GM21390 (cell line): ENCODE data around the gene IER2.
"Not testable (repeated sequence)": the region's sequence is repeated elsewhere in the genome, so short reads cannot be mapped to it uniquely, and the experiment has no call there.

ENCODE experiments used
- ATAC-seq: cut with Tn5 transposase; IDR thresholded peaks from one replicate; pipeline ENCODE4 v1.9.1; 2021; ENCODE audit not compliant: unreplicated experiment

Gene IER2

GRCh38 chr19:13138171-13138915, 11.9 kb upstream of the IER2 start:
- ATAC-seq: no peak

GRCh38 chr19:13138916-13139198, 11.4 kb upstream of the IER2 start:
- no peak for ATAC-seq

DNA sequence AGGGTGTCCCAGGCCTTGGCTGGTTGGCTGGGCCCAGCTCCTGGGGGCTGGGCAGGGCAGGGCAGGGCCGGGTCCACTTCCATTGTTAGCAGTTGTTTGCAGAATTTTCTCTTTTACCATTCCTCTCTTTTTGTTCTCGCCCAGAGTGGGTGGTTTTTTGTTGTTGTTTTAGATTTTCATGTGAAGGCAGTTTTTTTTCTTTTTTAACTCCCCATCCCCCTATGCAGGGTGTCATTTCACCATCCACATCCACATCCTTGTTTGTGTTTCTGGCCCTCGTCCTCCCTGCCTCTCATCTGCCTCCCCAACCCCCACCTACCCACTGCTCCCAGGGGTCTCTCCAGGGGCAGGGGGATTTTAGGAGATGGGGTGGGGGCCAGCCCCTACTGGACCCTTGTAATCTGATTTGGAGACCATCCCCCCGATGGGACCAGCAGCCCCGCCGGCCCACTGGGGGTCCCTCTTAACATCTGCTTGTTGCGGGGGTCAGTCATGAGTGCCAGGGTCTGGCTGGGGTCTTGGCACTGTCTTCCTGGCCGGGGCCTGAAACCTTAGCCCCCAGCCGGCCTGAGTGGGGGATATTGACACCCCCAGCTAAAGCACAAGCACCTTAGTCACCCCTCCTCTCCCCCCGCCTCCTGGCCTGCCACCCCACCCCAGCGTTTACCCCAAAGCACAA, 10.4 kb upstream of the IER2 start:
- no peak for ATAC-seq

- ATAC-seq: no peak
These were observed 3.2 kb upstream of the IER2 start for GRCh38 chr19:13146763-13147563.

DNA sequence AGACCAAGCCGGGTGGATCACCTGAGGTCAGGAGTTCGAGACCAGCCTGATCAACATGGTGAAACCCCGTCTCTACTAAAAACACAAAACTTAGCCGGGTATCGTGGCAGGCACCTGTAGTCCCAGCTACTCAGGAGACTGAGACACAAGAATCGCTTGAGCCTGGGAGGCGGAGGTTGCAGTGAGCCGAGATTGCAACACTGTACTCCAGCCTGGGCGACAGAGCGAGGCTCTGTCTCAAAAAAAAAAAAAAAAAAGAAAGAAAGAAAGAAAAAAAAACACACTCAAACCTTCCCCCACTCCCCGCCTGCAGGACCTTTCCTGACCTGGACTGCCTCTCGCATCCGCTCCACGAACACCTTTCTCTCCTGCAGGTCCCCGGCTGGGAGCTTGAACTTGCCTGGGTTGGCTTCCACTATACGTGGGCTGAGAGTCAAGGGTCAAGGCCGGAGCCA, 1.0 kb upstream of the IER2 start:
- not testable (repeated sequence) for ATAC-seq

GRCh38 chr19:13149628-13150186, 504 bp upstream of the IER2 start:
- peak; percentile 0 for ATAC-seq

- ATAC-seq: no peak
These were observed 857 bp downstream of the IER2 start for GRCh38 chr19:13150931-13151604.

DNA sequence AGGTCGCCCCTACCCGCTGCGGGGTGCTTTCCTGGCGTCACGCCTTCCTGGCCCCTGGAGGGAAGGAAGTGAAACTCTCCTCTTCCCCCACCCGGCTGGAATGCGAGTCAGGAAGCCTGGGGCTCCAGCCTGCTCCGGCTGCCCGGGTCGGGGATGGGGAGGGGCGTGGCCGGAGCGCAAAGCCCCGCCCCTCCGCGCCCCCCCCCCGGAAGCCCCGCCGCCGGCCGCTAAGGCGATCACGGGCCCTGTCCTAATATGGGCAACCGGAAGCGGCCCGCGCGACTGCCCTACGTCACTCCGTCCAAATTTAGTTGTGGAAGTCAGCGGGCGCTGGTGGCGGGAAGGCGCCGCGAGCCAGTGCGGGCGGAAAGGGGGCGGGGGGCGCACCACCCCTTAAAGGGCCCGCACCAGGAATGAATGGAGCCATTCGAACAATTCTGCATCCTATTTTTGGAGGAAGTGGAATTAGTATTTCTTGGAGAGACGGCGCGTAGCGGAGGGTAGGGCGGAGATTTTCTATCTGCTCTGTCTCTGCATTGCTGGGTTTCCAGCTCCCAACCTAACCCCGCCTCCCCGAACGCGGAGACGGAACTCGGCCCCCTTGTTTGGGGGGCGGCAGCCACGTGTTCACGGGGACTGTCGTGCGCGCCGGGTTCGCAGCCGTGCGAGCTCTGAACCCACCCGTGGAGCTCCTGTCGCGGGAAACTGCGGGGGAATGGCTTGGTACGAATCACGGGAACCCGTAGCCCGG, 1.6 kb downstream of the IER2 start:
- ATAC-seq: peak; percentile 31

DNA sequence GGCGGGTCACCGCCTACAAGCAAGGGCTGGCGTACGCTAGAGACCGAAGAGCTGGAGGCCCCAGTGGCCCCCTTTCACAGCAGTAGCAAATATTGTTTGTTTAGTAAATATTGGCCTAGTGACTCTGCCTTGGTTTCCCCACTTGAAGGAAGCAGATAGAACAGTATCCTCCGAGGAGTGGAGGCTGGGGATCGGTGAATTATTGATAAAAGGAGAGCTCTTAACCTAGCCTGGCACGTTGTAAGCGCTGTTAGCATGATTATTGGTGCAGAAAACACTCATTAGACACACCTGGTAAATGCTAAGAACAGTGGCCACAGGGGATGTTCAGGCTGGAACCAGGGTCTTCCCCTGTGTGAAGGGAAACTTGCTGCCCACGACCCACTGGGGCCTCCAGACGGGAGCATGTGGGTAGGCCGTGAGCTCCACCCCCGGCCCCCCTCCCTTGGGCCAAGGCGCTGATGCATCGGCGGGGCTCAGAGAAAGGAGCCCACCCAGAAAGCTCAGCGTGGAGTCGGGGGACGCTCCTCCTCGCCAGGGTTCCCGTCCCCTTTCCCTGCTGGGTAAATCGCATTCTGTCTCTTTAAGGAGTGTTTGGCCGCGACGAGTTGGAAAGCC, 2.3 kb downstream of the IER2 start:
- ATAC-seq: no peak

DNA sequence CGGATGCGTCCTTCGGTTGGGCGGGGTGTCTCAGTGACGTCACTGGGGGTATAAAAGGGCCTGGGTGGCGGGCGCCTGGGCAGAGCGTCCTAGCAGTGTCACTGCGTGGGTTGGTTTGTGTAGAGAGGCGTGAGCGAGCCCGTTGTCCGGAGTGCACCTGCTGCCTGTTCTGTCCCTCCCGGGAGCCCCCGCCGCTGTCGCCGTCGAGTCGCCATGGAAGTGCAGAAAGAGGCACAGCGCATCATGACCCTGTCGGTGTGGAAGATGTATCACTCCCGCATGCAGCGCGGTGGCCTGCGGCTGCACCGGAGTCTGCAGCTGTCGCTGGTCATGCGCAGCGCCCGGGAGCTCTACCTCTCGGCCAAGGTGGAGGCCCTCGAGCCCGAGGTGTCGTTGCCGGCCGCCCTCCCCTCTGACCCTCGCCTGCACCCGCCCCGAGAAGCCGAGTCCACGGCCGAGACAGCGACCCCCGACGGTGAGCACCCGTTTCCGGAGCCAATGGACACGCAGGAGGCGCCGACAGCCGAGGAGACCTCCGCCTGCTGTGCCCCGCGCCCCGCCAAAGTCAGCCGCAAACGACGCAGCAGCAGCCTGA, 2.9 kb downstream of the IER2 start:
- ATAC-seq: no peak

DNA sequence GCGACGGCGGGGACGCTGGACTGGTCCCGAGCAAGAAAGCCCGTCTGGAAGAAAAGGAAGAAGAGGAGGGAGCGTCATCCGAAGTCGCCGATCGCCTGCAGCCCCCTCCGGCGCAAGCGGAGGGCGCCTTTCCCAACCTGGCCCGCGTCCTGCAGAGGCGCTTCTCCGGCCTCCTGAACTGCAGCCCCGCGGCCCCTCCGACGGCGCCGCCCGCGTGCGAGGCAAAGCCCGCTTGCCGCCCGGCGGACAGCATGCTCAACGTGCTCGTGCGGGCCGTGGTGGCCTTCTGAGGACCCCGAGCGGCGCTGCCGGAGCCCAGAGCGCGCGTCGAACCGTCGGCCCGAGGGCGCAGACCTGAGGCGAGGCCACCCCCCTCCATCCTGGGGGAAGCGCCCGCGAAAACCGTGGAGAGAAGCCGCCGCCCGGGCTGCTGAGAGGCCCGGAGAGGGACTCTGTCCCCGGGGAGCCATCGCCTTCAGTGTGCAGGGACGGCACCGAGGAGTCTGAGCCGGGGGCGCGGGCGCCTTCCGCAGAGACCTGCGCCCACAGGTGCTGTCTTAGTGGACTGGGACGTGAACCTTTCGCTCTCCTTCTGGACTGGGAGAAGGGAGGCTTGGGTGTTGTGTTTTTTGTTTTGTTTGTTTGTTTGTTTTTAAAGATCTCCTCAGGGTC, 3.5 kb downstream of the IER2 start:
- no peak for ATAC-seq

GRCh38 chr19:13154241-13154778, 4.1 kb downstream of the IER2 start:
- ATAC-seq: no peak

DNA sequence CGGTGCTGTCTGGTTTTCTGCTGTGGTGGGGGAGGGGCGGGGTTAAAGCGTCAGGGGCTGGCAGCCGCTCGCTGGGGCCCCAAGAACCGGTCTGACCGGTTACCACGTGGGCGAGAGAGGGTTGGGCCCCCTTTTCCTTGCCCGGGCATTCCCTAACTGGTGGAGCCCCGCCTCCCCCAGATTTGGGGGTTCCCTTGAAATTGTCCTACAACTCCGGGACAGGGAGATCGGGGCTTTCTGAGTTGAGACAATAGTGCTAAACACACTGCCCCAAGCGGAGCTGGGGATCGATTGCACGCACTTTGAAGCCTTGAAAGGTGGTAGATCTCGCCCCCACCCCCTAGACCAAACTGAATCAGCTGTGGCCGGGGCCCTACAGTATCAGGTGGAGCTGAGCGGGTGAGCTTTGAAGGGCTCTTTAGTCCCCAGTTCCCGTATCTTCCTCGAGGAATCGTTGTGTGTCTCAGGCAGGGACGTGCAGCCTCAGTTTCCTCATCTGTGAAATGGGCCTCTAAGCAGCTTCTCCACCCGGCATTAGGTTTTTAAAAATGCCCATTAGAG, 4.8 kb downstream of the IER2 start:
- no peak for ATAC-seq

DNA sequence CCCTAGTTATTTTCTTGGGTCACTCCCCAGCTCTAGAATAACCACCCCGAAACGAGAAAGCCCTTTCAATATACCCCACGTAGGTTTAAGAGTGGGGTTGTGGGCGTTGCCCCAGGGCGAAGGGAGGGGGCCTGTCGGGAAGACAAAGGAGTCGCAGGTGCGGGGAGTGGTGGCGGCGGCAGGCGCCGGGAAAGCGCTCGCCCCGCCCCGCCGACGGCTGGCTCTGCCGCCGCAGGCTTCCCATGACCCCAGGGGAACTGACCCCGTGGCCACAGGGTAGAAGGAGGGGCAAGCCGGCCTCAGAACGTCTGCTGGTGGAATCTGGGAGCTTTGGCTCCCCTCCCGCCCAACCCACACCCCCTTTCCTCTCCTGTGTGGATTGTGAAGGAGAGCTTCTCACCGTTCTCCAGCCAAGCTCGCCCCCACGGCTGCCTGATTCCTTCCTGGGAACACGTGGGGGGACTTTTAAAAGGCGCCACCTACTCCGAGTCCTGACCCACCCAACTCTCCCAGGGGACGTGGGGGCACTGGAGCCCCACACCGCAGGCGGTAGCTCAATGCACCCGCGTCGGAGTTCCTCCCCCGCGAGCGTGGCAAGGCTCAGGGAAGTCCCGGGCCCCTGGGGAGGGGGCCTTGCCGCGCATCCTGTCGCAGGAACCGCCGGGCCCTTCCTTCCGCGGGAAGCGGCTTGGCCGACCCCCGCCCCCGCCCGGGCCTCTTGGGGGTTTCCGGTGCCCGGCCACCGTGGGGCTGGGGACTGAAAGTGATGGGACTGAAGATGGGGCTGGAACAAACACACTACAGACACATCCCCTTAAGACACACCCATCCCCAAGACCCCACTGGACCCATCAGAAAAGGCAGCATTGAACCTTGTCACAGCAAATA, 5.5 kb downstream of the IER2 start:
- no peak for ATAC-seq

DNA sequence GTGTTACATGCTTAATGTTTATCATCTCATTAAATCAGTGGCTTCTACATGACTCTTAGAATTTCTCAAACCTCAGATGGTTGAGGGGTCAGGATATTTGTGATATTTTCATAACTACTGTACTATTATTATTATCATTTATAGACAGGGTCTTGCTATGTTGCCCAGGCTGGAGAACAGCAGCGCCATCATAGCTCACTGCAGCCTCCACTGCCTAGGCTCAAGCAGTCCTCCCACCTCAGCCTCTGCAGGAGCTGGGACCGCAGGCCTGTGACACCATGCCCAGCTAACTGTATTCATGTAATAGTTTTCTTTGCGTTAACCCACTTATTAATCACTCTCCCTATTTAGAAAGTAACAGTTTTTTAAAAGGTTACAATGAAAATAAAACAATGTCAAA, 9.5 kb downstream of the IER2 start:
- no peak for ATAC-seq

GRCh38 chr19:13160557-13160956, 10.3 kb downstream of the IER2 start:
- no peak for ATAC-seq
